NCI-H460 (cell line): ENCODE measurements around the gene SGMS1. TPM values are rescaled to one million over a fixed set of nuclear protein-coding genes. Genes with fewer than 3 reads are reported as not detected.

Source experiments
- DNase-seq: peaks from one replicate; pipeline ENCODE4 v3.0.0-alpha.2; 2016; ENCODE audit warnings: low read depth; ENCODE audit errors: extremely low read depth
- total RNA-seq: library from RNA; depleted of rRNA; stranded (reverse); fragments of >200 nt; shearing (Covaris generic); gene quantifications from 2 replicates; pipeline ENCODE4 v1.2.3, GENCODE V29; 2014

SGMS1 gene
- total RNA-seq, 1 experiment from 2014 or later, result 58.7 TPM

DNA sequence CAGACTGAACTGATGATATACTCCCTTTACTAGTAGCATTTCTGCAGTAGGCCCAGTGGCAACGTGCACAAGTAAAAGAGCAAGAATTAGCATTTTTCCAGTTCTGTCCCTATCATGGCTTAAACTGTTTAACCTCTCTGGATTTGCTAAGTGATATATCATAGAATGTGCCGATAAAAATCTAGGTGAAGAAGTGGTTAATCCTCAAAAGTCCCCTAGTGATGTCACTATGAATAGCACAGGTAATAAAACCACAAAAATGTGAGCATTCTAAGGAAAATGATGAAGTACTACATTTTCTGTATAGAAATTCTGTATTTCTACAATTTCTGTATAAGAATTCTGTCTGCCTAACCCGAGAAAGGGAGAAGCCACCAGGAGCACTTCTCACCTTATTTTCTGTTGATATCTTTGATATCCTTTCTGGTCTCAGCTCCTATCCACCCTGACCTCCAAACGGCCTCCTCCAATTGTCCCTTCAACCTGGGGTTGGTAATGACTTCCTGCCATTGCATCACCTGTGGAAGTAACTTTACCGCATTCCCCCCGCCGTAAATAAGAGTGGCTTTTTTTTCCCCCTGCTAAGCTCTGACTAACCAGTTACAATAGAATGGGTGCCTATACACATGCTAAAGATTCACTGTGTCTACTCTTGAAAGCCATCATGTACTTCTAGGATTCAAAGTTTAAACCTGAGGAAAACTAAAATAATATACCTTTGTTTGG is 216.5 kb downstream of the SGMS1 start:
- DNase-seq, result no peak

DNA sequence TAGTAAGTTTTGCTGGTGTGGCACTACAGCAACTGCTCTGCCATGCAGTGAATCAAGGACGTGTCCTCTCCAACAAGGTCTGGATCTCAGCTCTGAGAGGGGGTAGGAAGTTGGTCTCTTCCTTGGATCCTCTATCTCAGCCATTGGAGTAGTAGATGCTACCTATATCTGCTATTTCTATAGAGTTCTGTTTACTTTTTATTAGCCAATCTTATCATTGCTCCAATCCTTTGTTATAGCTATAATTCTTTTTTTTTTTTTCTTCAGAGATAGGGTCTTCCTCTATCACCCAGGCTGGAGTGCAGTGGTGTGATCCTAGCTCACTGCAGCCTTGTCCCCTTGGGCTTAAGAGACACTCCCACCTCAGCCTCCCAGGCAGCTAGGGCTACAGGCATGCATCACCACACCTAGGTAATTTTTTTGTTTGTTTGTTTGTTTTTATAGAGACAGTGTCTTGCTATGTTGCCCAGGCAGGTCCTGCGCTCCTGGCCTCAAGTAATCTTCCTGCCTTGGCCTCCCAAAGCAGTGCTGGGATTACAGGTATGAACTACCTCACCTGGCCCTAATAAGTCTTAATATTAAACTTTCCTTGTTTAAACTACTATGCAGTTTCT is 217.2 kb downstream of the SGMS1 start:
- DNase-seq, result no peak

DNA sequence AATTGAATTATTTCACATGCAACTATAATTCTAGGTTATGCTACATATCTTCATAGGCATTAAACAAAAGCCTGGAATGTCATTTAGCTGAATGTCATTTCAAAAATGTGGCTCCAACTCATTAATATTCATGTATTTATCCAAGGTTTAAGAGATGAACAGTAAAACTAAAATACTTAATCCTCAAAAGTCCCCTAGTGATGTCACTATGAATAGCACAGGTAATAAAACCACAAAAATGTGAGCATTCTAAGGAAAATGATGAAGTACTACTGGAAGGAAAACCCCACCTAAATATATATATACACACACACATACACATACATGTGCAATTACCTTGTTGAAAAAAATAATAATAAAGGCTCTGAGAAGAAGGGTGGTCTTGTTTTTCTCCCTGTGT is 218.0 kb downstream of the SGMS1 start:
- no peak for DNase-seq

DNA sequence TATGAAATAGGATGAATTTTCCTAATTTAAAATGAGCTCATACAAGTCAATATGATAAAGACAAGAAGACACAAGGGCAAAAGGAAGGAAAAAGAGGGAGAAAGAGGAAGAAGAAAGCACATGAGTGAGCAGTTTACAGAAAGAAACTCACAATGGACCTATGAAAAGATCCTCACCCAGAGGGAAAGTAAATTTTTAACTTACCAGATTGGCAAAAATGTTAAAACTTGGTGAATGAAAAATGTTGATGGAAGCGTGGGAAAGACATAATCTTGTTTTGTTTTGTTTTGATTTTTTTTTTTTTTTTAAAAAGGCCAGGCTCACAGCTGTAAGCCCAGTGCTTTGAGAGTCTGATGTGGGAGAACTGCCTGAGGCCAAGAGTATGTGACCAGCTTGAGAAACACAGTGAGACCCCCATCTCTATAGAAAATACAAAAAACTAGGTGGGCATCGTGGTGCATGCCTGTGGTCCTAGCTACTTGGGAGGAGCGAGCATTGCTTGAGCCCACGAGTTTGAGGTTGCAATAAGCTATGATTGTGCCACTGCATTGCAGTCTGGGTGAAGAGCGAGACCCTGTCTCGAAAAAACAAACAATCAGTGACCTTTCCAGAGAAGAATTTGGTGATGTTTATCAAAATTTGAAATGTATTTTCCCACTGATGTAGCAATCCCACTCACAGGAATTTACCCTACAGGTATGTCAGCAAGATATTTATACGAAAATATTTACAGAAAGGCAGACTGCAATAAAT is 219.6 kb downstream of the SGMS1 start:
- no peak for DNase-seq

GRCh38 chr10:50403074-50403473 is 220.7 kb downstream of the SGMS1 start:
- DNase-seq, result no peak

DNA sequence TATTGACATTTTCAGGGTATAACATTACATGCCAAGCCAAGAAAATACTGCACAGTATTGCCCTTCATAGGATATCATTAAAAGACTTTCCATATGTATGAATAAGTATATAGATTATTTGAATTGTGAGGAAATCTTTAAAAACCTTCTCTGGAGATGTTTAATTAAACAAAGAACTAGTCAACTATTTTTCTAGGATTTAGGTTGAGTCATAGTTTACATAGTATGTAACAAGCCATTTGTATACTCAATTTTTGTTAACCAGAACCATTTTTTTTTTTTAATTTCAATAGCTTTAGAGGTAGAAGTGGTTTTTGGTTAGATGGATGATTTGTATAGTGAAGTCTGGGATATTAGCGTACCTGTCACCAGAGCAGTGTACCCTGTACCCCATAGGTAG is 221.3 kb downstream of the SGMS1 start:
- no peak for DNase-seq

DNA sequence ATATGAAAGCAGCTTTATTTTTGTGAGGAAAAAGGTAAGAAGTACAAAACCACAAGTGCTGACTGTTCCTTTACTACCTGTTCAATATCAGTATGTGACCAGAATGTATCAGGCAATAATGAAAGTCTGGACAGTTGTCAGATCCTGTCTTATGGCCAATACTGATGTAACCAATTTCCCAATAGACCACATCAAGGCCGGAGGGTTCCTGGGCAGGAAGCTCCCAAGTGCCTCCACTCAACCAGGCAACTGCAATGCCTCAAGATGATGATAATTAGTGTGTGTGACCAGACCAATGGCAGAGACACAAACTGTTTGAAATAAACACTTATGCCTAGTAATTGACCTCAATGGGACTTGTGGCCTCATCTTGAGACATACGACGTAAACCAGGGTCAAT is 223.1 kb downstream of the SGMS1 start:
- DNase-seq, result no peak

- DNase-seq, result no peak
Measured at GRCh38 chr10:50398823-50399222, 224.9 kb downstream of the SGMS1 start.

DNA sequence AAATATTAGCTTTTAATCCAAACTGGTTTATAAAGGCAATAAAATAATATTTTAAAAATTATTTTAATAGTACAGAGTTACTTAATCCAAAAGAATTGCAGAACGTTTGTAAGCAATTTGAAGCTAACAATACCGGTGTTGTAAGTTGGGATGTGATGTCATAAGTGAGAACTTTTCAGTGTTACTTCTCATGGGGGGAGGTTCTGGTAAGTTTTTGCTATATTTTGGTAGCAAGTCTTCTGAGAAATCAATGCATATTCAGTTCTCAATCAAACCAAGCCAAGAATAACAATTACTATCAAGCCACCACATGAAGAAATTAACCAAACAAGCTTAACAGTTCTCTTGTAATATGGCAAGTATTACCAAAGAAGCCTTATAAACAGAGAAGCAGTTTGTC is 225.4 kb downstream of the SGMS1 start:
- DNase-seq, result peak; percentile 19

DNA sequence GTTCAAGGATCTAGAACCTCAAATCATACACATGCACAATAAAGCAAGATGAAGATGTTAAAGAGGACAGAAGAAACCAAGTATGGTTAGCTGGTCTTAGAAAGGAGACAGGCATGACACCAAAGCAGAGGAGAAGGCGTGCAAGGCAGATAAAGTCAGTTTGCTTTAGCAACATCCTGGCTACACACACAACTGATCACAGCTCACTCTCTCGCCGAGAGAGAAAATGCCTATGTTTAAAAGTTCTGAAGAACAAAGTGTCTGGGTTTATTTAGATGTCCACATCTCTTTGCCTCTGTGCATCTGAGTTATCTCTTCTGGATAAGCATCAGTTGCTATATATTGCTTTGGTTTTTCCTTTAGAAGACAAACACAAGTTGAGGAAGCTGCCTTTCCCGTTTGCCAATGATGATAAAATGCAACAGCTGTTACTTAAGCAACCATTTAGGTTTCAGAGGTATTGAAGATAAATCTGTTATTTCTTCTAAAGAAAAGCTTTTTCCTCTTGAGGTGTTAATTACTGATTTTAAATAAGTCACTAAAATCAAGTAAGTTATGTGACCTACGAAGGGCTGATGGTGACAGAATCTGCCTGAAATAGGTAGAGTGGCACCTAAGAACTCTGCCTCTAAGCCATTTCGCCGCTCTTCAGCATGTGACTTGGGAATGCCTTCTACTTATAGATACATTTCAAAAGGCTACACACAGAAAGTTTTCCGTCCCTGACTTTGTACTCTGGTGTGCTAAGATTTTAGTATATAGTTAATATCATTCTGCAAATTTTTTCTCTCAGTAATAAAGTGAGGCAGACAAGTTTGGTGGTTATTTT is 226.2 kb downstream of the SGMS1 start:
- no peak for DNase-seq

DNA sequence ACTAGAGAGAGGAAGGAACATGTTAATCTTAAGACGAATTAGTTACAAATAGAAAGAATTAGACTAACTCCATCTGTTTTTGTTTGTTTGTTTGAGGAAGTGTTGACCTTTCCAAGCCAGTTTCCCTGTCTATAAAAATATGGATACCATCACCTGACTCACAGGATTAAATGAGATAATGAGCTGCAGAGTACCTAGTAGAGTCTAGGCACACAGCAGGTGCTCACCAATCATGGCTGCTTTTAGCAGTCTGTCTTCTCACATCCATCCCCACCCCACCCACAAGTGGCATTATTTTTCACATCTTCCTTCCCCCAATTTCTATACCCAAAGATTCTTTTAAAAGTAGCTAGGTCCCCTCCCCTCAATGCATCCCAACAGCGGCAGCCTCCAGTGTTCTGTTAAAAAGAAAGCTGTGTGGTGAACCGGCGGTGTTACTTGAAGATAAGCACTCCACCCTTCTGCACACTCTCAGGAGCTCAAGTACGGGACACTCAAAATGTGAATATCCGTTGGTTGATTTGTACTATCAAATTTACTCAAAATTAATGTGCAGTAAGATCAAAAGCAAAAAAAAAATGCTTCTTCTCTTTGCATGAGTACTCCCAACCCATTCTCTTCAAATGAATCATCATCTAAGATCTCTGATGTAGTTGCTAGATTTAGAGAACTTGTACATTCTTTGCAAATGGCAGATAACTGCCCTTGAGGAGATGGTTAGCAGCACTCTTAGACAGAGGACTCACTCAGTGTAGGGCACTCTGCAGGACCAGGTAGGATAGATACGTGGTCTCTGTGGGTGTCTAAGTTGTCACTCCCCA is 227.1 kb downstream of the SGMS1 start:
- DNase-seq, result no peak

GRCh38 chr10:50395851-50396250 is 227.9 kb downstream of the SGMS1 start:
- no peak for DNase-seq

DNA sequence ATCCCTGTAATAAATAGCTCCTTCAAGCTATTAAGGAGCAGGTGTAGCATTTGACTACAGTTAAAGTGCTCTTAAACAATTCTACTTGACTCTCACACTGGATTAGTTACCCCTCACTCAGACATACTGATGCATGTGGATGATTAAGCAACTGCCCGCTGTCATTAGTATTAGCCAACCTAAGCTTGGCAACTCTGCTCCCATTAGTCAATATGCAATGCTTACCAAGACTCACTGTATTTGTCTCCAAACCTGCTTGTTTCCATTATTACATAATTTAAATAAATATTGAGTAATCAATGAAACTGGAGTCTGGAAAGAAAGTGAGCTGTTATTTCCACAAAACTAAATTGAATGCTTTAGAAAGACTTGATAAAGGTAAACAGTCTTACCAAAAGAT is 228.5 kb downstream of the SGMS1 start:
- DNase-seq, result no peak

DNA sequence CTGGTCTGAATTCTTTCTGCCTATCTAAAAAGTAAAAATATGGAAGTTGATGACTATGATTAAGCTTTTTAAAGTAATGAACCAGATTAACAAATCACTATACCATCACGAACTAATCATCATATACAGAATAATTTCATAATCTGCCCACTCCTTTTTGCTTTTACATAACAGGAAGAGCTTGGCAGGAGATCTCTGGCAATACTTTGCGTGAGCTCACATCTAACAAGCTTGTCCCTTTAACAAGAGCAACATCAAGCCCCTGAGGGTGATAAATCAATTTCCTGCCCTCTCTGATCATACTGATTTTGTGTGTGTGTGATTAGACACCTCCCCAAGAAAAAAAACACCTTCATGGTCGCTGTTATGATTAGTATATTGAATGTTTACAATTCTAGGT is 228.9 kb downstream of the SGMS1 start:
- DNase-seq, result no peak

GRCh38 chr10:50393784-50394467 is 229.8 kb downstream of the SGMS1 start:
- no peak for DNase-seq

DNA sequence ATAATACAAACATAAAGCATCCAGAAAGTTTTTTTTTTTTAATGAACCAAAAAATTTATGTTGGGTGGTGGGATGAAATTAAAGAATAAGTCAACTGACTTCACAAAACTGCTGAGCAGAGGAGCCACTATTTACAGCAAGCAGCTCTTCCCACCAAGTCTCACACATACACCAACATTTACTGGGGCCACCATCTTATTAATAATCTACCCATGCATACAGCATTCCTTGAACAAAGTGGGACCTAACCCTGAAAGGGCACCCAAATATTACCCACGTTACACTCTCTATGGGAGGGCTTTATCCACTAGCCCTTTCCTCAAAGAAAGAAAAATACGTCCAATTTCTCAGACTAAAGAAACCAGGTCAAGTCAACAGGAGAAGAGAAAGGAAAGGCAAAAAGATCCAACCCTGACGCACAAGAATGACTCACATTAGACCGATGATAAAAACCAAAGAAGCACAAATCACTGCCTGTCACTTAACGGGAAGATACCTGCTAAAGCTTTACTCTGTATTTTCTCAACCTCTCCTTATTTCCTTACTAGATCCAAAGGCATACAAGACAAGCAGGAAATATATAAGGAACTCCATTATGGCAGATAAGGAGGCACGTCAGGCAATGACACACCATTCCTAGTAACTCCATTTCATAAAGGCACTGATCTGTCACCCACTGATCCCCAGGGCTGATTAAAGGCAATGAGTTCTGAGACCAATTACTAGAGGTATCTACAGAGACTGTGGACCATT is 230.6 kb downstream of the SGMS1 start:
- DNase-seq, result no peak

GRCh38 chr10:50392426-50392825 is 231.3 kb downstream of the SGMS1 start:
- DNase-seq, result no peak

- no peak for DNase-seq
Measured at GRCh38 chr10:50390302-50390701, 233.5 kb downstream of the SGMS1 start.

DNA sequence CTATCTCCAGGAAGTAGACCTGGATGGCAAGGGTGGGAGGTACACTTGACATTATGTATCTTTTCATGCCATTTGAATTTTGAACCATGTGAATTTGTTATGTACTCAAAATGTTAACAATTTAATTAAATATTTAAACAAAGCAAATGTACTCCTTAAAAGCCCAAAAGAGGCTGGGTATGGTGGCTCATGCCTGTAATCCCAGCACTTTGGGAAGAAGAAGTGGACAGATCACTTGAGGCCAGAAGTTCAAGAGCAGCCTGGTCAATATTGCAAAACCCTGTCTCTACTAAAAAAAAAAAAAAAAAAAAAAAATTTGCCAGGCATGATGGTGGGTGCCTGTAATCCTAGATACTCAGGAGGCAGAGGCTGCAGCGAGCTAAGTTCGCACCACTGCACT is 235.6 kb downstream of the SGMS1 start:
- no peak for DNase-seq
